ENCODE results near the gene DIP2B.

DIP2B gene

DNA sequence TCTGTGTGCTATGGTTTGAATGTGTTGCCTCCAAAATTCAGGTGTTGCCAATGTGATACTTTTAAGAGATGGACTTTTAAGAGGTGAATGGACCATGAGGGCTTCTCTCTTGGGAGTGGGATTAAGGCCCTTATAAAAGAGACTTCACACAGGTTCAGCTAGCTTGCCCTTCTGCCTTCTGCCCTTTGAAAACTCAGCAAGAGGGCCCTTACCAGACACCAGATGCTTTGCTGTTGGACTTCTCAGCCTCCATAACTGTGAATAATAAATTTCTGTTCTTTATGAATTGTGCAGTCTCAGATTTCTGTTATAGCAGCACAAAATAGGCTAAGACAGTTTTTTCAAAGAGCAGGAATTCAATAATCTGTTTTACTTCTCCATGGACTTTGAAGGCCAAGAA lies 86.1 kb downstream of the DIP2B start:
- no peaks in the 10 kb centered on the region for H3K9me3 Mint-ChIP-seq
- DNase-seq (ENCODE audit: low spot score), result no peak
- H3K4me3 Mint-ChIP-seq, result no peak overlapping the region
- H3K36me3 Mint-ChIP-seq (ENCODE audit: low read depth), result no peaks in the 10 kb centered on the region
- no peaks in the 10 kb centered on the region for H3K27me3 Mint-ChIP-seq (ENCODE audit: low read depth)
- H3K27ac Mint-ChIP-seq, result no peak overlapping the region
- peaks cover 21% of the 10 kb centered on the region for H3K4me1 Mint-ChIP-seq (ENCODE audit: low read depth)

- no peak overlapping the region for H3K4me3 Mint-ChIP-seq
- peaks cover 24% of the 10 kb centered on the region for H3K4me1 Mint-ChIP-seq (ENCODE audit: low read depth)
- DNase-seq (ENCODE audit: low spot score), result no peak
Measured at GRCh38 chr12:50595667-50596066, 90.9 kb downstream of the DIP2B start.

GRCh38 chr12:50597200-50598195 lies 92.7 kb downstream of the DIP2B start:
- no peaks in the 10 kb centered on the region for H3K27me3 Mint-ChIP-seq (ENCODE audit: low read depth)
- peaks cover 7% of the 10 kb centered on the region for H3K36me3 Mint-ChIP-seq (ENCODE audit: low read depth)
- H3K4me1 Mint-ChIP-seq (ENCODE audit: low read depth), result peaks cover 28% of the 10 kb centered on the region
- peak overlapping the region; percentile 37 for H3K4me3 Mint-ChIP-seq
- H3K9me3 Mint-ChIP-seq, result no peaks in the 10 kb centered on the region
- peak overlapping the region; percentile 46 for H3K27ac Mint-ChIP-seq
- DNase-seq (ENCODE audit: low spot score), result peak; percentile 67

More at GRCh38 chr12:50595667-50596066, 90.9 kb downstream of the DIP2B start:
- Mint-ChIP-seq H3K36me3 (ENCODE audit: low read depth) (peaks cover 1% of the 10 kb centered on the region), H3K27me3 (ENCODE audit: low read depth) (no peaks in the 10 kb centered on the region), H3K9me3 (no peaks in the 10 kb centered on the region), H3K27ac (no peak overlapping the region)

DNA sequence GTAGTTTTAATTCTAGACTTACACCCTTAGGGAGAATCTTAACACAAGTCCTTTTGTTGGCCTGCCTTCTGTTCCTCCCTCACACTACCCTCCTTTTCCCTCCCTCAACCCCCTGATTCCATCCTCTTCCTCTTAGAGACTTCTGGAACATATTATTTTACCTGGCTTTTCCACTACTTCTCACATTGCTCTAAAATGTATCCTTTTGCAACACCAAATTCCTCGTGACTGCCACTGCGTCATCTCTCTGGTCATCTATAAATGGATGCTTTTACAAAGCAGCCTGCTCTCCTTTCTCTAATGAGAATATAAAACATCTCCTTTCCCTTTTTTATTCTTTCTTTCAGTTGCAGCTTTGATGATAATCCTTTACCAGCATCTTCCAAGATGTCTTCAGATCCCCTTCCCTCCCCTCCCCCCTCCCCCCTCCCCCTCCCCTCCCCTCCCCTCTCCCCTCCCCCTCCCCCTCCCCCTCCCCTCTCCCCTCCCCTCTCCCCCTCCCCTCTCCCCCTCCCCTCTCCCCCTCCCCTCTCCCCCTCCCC lies 93.6 kb downstream of the DIP2B start:
- Mint-ChIP-seq H3K4me3 (peak overlapping the region; percentile 35), H3K9me3 (no peaks in the 10 kb centered on the region), H3K4me1 (ENCODE audit: low read depth) (peaks cover 28% of the 10 kb centered on the region), H3K27me3 (ENCODE audit: low read depth) (no peaks in the 10 kb centered on the region), H3K36me3 (ENCODE audit: low read depth) (peaks cover 7% of the 10 kb centered on the region), H3K27ac (peak overlapping the region; percentile 58)
- no peak for DNase-seq (ENCODE audit: low spot score)

- no peak overlapping the region for H3K27ac Mint-ChIP-seq
Measured at GRCh38 chr12:50599366-50600095, 94.7 kb downstream of the DIP2B start.

GRCh38 chr12:50600364-50600763 lies 95.6 kb downstream of the DIP2B start:
- H3K36me3 Mint-ChIP-seq (ENCODE audit: low read depth), result peaks cover 7% of the 10 kb centered on the region
- no peak for DNase-seq (ENCODE audit: low spot score)
- H3K27me3 Mint-ChIP-seq (ENCODE audit: low read depth), result no peaks in the 10 kb centered on the region
- no peaks in the 10 kb centered on the region for H3K9me3 Mint-ChIP-seq
- H3K27ac Mint-ChIP-seq, result no peak overlapping the region
- H3K4me3 Mint-ChIP-seq, result no peak overlapping the region
- peaks cover 26% of the 10 kb centered on the region for H3K4me1 Mint-ChIP-seq (ENCODE audit: low read depth)

More at GRCh38 chr12:50599366-50600095, 94.7 kb downstream of the DIP2B start:
- DNase-seq (ENCODE audit: low spot score), result no peak
- no peak overlapping the region for H3K4me3 Mint-ChIP-seq
- no peaks in the 10 kb centered on the region for H3K9me3 Mint-ChIP-seq
- H3K4me1 Mint-ChIP-seq (ENCODE audit: low read depth), result peaks cover 26% of the 10 kb centered on the region
- H3K27me3 Mint-ChIP-seq (ENCODE audit: low read depth), result no peaks in the 10 kb centered on the region
- peaks cover 7% of the 10 kb centered on the region for H3K36me3 Mint-ChIP-seq (ENCODE audit: low read depth)

DNA sequence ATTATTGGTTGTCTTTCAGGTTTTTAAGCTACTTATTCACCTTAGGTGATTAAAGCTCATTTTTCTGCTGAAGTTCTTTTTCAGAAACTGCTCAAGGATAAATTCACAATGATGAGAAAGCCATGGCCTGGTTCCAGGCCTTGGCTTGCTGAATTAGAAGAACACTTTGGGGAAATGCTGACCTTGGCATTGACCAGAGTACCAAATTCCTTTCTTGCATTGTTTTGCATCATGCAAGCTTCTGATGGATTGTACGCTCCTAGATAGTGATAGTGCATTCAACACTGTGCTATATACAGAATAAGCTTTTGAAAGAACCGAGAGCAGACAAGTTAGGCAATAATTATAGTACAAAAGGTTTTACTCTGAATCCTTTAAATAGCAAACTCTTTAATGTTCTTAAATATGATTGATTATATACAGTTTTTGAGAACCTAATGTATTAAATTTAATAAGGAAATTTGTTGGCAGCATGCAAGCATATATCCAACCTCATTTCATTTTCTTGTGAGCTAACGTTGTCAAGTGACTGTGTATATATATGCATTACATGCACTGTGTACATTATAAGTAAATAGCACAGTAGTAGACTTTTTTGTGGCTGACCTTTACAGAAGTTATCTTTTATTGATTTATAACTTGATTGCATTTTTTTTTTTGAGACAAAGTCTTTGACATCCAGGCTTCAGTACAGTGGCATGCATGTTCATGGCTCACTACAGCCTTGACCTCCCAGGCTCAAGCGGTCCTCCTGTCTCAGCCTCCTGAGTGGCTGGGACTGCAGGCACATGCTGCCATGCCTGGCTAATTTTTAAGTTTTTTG lies 99.2 kb downstream of the DIP2B start:
- H3K27me3 Mint-ChIP-seq (ENCODE audit: low read depth), result no peaks in the 10 kb centered on the region
- no peak overlapping the region for H3K27ac Mint-ChIP-seq
- H3K36me3 Mint-ChIP-seq (ENCODE audit: low read depth), result peaks cover 9% of the 10 kb centered on the region
- H3K4me1 Mint-ChIP-seq (ENCODE audit: low read depth), result peaks cover 19% of the 10 kb centered on the region
- DNase-seq (ENCODE audit: low spot score), result no peak
- H3K9me3 Mint-ChIP-seq, result no peaks in the 10 kb centered on the region
- no peak overlapping the region for H3K4me3 Mint-ChIP-seq

GRCh38 chr12:50604640-50604920 lies 99.8 kb downstream of the DIP2B start:
- Mint-ChIP-seq H3K27ac (no peak overlapping the region), H3K27me3 (ENCODE audit: low read depth) (no peaks in the 10 kb centered on the region), H3K4me3 (no peak overlapping the region), H3K36me3 (ENCODE audit: low read depth) (peaks cover 9% of the 10 kb centered on the region), H3K4me1 (ENCODE audit: low read depth) (peaks cover 18% of the 10 kb centered on the region), H3K9me3 (no peaks in the 10 kb centered on the region)
- no peak for DNase-seq (ENCODE audit: low spot score)

DNA sequence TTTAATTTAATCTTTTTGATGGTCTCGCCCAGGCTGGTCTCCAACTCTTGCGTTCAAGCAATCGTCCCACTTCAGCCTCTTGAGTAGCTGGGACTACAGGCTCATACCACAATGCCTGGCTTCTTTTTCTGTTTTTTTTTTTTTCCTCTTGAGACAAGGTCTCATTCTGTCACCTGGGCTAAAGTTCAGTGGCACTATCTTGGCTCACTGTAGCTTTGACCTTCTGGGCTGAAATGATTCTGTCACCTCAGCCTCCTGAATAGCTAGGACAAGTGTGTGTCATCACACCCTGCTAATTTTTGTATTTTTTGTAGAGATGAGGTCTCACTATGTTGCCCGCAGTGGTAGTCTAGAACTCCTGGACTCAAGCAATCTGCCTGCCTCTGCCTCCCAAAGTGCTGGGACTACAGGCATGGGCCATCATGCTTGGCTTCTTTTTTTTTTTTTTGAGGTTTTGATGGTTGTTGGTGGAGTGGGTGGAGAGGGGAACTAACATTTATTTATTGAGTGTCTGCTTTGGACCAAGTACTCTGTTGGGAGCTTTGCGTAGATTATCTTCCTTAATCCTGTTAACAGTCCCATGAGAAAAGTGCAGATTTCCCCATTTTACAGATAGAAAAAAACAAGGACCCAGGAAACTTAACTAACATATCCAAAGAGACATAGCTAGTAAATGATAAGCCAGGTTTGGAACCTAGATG lies 102.0 kb downstream of the DIP2B start:
- Mint-ChIP-seq H3K27me3 (ENCODE audit: low read depth) (no peaks in the 10 kb centered on the region), H3K4me3 (no peak overlapping the region), H3K9me3 (no peaks in the 10 kb centered on the region), H3K36me3 (ENCODE audit: low read depth) (peaks cover 3% of the 10 kb centered on the region), H3K27ac (no peak overlapping the region), H3K4me1 (ENCODE audit: low read depth) (peaks cover 5% of the 10 kb centered on the region)
- no peak for DNase-seq (ENCODE audit: low spot score)

- H3K27me3 Mint-ChIP-seq (ENCODE audit: low read depth), result no peaks in the 10 kb centered on the region
- DNase-seq (ENCODE audit: low spot score), result no peak
- H3K4me1 Mint-ChIP-seq (ENCODE audit: low read depth), result peaks cover 5% of the 10 kb centered on the region
- H3K27ac Mint-ChIP-seq, result no peak overlapping the region
- H3K36me3 Mint-ChIP-seq (ENCODE audit: low read depth), result peaks cover 2% of the 10 kb centered on the region
- no peaks in the 10 kb centered on the region for H3K9me3 Mint-ChIP-seq
- no peak overlapping the region for H3K4me3 Mint-ChIP-seq
Measured at GRCh38 chr12:50609292-50609874, 104.6 kb downstream of the DIP2B start.

GRCh38 chr12:50610171-50610570 lies 105.4 kb downstream of the DIP2B start:
- Mint-ChIP-seq H3K27me3 (ENCODE audit: low read depth) (no peaks in the 10 kb centered on the region), H3K36me3 (ENCODE audit: low read depth) (peaks cover 2% of the 10 kb centered on the region), H3K27ac (no peak overlapping the region), H3K9me3 (no peaks in the 10 kb centered on the region), H3K4me1 (ENCODE audit: low read depth) (peaks cover 5% of the 10 kb centered on the region), H3K4me3 (no peak overlapping the region)
- DNase-seq (ENCODE audit: low spot score), result no peak

DNA sequence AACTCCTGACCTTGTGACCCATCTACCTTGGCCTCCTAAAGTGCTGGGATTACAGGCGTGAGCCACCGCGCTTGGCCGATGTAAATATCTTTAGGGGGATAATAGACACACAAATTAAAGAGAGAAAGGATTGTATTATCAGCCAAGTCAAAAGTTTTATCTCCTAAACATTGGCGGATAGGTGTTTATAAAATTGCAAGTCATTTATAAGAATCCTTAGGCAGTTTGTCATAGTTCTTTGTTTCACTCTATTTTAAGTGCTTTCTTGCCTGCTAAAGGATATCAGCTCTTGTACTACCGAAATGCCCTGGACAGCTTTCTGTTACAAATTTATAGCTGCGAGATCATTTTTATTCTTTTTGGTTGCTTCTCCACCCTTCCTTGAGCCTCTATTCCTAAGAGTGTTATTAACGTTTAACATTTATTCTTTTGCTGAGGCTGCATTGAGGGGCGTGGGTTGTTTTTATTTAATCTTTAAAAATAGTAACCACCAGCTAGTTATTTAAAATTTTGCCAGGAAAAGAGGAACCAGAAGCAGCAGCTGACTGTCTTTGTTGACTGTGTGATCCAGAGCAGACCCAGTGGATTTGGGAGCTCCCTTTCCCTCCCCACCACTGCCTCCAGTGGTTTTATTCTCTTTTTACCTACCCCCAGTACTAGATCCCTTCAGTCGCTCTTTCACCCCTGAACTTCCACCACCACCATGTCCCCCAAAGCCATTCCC lies 106.4 kb downstream of the DIP2B start:
- Mint-ChIP-seq H3K27me3 (ENCODE audit: low read depth) (no peaks in the 10 kb centered on the region), H3K36me3 (ENCODE audit: low read depth) (peaks cover 4% of the 10 kb centered on the region), H3K4me1 (ENCODE audit: low read depth) (peaks cover 5% of the 10 kb centered on the region), H3K27ac (no peak overlapping the region), H3K9me3 (no peaks in the 10 kb centered on the region), H3K4me3 (no peak overlapping the region)
- no peak for DNase-seq (ENCODE audit: low spot score)

Data from T-helper 2 cell treated with Interferon-gamma antibody and Interleukin-4, amounts not matched to agents 5 μg/mL and 100 μg/mL, for 36 hours (primary cell).